Measurements from ENCODE around the gene LBX2.

Gene LBX2, protein sequence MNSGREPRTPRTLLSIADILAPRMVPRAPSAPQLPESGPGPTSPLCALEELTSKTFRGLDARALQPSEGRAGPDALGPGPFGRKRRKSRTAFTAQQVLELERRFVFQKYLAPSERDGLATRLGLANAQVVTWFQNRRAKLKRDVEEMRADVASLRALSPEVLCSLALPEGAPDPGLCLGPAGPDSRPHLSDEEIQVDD

DNA sequence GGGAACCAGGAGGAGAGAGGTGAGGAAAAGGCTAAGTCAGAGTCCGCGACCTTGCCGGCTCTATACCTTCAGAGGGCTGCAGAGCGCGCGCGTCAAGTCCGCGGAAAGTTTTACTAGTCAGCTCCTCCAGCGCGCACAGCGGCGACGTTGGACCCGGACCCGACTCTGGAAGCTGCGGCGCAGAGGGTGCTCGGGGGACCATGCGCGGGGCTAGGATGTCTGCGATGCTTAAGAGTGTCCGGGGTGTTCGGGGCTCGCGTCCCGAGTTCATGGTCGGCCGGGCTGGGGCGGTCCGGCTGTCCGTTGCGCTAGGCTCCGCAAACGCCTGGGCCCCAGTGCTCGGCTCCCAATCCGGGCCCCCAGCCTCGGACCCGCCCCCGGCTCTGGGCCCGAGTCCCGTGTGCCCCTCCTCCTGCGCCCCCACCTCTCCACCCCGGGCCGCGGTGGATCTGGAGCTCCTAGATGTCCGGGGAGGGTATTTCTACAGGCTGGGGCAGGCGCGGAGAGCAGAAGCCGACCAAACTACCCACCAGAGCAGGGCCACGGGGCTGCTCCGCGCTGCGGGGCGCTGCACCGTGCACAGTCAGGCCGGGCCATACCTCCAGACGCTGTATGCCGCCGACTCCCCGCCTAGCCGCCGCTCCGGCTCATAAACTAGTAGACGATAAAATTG lies at the start of gene LBX2:
Gene LBX2, minus strand, starts transcription at position 337 of the 673 bp plus-strand sequence. Its CDS starts 66 bp downstream, at position 271.
- FAIRE-seq = no peak
- DNase-seq (ENCODE audit: insufficient read length, low spot score) = no peak

DNA sequence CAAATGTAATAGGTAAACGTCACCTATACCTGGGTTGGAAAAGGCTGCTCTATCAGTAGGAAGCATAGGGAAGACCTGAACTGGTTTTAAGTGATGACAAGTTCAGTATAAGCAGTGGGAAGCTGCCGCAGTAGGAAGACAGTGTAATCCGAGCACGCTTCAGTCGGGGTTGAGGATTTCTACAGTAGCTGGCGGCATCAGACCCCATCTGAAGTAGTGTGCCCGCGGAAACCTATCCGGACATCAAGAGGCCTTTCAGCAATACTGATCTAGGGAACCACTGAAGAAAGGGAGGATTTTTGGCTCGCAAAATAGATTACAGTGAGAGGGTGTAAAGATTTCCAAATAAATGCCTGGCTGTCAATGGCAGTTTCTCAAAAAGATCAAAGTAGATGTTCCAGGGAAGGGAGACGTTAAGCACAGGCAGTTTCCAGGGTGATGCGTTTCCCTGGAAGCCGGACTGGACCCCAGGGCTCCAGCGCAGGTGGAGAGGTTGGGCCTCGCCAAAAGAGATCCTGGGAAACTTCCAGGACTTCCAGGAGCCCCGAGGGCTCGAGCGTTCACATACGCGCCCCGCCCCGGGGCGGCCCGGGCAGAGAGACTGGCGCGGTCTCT lies 49.0 kb upstream of the LBX2 start:
- DNase-seq (ENCODE audit: insufficient read length, low spot score) = no peak
- no peak for FAIRE-seq

DNA sequence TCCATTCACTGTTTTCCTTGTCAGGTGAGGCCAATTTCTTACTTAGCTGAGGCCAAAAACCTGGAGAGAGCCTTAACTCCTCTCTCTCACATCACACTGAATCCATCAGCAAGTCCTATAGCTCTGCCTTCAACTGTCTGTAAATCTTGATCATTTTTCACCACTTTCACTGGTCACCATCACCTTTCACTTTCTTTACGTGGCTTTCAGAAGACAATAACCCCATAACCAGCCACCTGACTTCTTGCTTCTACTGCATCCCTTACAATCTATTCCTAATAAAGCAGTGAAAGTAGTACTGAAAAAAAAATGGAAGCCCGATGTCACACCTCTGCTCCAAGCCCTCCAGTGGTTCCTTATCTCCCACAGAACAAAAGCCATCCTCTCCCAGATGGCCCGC lies 46.6 kb upstream of the LBX2 start:
- DNase-seq (ENCODE audit: insufficient read length, low spot score) (no peak), FAIRE-seq (no peak)

DNA sequence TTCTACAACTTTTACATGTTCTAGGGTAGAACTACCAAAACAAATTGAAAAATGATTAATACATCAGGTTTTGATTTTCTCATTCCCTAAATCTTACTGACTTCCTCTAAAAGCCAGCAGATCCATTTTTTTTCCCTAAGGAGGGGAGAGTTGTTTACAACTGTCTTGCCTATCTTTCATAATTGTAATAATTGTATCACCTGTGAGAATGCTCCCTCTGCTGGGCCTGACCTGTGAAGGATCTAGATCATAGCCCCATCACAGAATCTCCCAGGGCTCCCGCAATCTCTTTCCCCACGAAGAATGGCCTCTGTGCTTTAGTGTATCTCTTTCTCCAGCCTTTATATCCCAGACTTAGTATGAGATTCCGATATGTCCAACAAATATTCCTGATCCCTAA lies 45.2 kb upstream of the LBX2 start:
- FAIRE-seq (no peak), DNase-seq (ENCODE audit: insufficient read length, low spot score) (no peak)

DNA sequence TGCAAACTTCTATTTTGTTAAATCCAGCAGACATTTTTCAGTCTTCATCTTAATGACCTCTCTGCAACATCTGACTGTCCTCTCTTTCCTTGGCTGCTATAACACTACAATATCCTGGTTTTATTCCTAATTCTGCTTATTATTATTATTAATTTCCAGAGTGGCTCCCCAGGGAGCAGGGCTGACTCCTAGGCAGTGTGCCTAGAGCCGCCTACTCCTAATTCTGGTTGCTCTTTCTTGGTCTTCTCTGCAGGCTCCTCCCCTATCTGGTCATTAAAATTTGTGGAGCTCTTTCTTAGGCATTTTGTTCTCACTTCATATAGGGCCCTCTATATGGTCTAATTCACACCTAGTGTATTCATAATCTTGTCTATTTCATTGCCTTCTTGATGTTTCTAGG lies 43.6 kb upstream of the LBX2 start:
- DNase-seq (ENCODE audit: insufficient read length, low spot score) (no peak), FAIRE-seq (no peak)

DNA sequence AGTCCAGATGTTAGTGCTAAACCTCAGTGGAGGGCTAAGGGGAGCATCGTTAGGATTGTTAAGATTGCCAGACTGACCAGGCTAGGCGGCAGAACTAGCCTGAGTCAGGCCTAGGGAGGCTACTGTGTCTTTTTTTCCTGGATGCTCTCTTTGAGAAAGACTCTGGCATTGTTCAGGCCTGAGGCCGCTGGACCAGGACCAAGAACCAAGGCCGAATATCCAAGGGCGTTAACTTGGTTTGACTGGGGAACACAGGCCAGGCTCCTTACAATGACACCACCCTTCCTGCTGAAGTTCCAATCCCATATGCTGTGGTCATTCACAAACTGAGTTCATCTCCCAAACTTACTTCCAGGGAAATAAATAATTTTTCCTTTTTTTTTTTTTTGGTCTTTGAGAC lies 40.9 kb upstream of the LBX2 start:
- FAIRE-seq = no peak

DNA sequence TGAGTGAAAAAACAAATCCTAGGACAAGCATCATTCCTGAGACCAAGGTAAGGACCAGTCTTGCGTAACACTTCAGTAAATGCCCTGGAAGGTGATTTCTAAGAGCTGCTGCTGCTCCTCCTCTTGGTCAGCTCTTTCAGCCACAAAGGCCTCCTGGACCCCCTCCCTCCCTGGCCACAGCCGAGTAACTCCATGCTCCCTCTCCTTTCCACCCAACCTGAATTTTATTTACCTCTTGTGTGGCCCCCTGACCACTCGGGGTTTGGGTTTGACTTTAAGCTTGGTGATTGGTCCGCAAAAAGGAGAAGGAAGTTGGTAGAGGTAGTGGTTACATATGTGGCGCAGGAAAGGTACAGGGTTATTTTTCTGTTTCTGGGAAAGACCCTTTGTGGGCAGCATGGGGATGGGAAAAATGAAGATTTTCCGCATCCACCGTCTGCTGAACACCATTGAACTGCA lies 39.5 kb upstream of the LBX2 start:
- FAIRE-seq = no peak
- DNase-seq (ENCODE audit: insufficient read length, low spot score) = no peak

More for the DNA sequence above, 40.9 kb upstream of the LBX2 start:
- DNase-seq (ENCODE audit: insufficient read length, low spot score) = no peak

DNA sequence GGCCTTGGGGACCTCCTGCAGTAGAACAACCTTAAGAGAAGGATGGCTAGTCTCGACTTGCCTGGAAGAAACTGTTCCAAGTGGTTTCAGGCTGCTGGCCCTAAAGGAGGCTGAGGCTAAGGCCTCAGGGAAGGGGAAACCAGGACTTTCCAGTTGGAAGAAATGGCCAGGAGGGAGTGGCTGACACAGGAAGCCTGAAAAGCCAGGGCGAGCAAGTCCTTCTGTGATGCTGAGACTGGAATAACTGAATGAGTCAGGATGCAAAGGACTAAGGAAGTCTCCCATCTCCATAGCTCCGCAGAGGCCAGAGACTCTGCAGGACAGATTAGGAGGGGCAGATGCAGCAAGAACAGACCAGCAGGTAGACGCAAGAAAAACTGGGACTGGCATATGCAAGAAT lies 37.7 kb upstream of the LBX2 start:
- no peak for FAIRE-seq
- no peak for DNase-seq (ENCODE audit: insufficient read length, low spot score)

DNA sequence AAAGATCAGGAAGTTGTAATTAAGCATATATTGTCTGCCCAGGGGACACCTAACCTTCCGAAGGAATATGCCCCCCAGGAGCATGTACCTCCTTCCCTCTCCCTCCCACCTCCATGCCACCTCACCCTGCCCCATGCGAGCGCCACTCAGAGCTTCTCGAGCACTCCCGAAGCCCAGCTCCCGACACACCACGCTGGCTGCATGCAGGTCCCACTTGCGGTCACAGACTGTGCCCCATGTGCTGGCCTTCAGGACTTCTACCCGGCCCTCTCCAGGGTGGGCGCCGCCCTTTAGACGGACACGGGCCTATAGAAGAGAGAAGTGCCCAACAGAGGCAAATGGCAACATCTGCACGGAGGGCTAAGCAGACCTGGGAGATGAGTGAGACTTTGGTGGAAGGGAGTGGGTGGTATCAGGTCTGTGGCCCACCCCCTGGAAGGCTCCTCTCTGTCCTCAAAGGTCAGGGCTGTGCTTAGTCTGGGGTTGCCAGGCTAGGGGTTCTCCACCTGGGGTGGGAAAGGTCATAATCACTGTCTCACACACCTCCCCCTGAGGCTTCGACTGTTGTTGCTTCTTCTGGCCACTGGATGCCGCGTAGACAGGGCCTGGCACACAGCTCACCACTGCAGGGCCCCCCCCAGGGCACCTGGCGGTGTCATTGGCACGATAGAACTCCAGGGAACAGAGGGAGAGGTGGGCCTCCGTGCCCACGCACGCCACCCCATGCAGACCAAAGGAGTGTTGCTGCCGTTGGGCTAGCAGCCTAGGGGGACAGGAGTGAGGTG lies 37.0 kb upstream of the LBX2 start:
- no peak for DNase-seq (ENCODE audit: insufficient read length, low spot score)
- FAIRE-seq = no peak

DNA sequence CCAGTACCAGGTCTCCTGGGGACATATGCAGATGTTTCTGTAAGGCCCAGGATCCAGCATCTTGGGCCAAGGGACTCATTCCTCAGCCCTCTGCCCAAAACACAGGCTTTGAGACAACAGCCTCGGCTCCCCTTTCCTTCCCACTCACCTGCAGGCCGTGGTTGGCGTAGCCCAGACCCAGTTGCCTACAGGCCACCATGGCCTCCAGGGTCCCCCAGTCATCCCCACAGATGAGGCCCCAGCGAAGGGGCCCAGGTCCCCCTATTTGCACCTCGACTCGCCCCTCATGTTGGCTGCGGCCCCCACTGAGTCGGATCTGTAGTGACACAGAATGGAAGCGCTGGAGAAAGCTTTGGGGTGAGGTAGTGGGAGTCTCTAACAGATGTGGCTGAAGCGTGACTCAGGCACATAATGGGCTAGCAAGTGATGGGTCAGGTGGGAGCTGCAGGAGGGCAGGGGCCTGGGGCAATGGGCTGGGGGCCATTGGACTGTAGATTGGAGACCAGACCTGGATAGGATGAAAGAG lies 36.1 kb upstream of the LBX2 start:
- FAIRE-seq = no peak
- DNase-seq (ENCODE audit: insufficient read length, low spot score) = no peak

DNA sequence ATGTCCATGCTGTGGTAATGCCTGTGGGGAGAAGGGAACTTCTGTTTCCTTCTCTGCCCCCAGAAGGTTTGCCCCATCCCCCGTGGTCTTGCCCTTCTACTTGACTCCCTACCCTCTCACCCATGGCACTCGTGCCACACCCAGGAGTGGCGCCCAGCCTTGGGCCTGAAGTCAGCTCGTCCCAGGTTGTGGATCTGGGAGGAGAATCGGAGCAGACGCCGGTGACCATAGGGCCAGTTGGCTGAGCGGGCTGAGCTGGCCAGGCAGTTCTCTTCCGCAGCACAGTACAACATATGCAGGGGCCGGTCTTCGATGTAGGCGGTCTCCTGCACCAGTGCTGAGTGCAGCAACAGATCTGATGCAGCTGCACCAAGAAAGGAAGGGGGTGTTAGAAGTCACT lies 35.0 kb upstream of the LBX2 start:
- DNase-seq (ENCODE audit: insufficient read length, low spot score) (no peak), FAIRE-seq (no peak)

DNA sequence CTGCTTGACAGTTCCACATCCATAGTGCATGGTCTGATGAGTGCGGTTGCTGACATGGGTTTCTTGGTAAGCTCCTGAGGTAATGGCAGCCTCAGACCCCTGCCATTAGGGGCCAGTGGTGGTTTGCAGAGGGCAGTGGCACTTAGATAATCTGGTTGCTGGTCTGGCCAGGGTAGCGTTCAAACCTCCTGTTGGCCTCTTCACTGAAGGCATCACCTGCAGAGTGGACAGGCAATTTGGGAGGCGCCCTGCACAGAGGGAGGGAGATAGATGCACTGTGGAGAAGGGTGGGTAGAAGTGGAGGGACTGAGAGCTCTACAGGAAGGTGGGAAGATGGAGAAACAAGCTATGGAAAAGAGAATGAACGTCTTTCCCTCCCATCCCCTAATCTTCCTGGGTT lies 34.1 kb upstream of the LBX2 start:
- FAIRE-seq = no peak

DNA sequence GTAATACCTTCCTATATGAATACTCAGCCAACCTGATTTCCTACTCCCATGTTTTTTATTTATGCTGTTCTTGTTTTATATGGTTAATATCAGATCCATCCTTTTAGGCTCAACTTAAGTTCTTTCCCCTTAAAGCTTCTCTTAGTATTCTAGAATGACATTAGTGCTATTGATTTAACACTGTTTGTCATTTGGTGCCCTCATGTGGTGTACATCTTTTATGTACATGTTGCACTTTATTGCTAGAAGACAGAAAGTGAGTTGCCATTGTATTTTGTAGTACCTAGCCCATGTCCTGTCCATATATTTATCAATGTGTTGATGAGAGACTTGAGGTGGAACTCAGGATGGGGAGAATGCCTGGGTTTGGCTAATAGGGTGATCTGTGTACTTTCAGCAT lies 32.8 kb upstream of the LBX2 start:
- FAIRE-seq (no peak), DNase-seq (ENCODE audit: insufficient read length, low spot score) (no peak)

More for the DNA sequence above, 34.1 kb upstream of the LBX2 start:
- no peak for DNase-seq (ENCODE audit: insufficient read length, low spot score)

DNA sequence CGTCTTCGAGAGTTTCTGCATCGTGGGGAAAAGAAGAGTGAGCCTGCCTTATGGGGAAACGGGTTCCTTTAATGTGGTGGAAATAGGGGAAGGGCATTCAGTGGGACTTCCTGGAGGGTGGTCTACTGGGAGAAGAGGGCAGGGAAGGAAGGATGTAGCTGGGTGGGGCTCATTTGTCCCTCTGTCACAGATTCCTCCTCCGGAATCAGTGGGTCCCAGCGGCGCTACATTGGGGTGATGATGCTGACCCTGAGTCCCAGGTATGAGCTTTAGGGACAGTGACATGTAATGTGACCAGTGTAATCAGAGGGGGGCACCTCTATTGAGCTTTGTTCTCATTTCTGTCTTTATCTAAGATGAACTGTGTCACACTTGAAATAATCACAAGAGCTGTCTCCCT lies 32.3 kb upstream of the LBX2 start:
- FAIRE-seq = no peak
- no peak for DNase-seq (ENCODE audit: insufficient read length, low spot score)

DNA sequence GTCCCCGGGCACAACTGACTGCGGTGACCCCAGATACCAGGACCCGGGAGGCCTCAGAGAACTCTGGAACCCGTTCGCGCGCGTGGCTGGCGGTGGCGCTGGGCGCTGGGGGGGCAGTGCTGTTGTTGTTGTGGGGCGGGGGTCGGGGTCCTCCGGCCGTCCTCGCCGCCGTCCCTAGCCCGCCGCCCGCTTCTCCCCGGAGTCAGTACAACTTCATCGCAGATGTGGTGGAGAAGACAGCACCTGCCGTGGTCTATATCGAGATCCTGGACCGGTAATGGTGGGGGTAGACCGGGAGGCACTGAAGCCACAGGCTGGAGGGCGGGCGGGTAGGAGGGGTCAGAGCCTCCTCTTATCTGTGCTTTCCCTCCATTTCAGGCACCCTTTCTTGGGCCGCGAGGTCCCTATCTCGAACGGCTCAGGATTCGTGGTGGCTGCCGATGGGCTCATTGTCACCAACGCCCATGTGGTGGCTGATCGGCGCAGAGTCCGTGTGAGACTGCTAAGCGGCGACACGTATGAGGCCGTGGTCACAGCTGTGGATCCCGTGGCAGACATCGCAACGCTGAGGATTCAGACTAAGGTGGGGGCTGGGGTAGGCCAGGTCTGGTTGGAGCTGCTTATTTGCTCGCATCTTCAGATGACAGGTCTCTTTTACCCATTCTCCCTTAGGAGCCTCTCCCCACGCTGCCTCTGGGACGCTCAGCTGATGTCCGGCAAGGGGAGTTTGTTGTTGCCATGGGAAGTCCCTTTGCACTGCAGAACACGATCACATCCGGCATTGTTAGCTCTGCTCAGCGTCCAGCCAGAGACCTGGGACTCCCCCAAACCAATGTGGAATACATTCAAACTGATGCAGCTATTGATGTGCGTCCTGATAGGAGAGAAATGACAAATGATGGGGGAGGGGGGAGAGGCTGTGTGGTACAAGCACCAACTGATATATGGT lies 31.1 kb upstream of the LBX2 start:
- peak; percentile 49 for DNase-seq (ENCODE audit: insufficient read length, low spot score)
- FAIRE-seq = peak; percentile 26

DNA sequence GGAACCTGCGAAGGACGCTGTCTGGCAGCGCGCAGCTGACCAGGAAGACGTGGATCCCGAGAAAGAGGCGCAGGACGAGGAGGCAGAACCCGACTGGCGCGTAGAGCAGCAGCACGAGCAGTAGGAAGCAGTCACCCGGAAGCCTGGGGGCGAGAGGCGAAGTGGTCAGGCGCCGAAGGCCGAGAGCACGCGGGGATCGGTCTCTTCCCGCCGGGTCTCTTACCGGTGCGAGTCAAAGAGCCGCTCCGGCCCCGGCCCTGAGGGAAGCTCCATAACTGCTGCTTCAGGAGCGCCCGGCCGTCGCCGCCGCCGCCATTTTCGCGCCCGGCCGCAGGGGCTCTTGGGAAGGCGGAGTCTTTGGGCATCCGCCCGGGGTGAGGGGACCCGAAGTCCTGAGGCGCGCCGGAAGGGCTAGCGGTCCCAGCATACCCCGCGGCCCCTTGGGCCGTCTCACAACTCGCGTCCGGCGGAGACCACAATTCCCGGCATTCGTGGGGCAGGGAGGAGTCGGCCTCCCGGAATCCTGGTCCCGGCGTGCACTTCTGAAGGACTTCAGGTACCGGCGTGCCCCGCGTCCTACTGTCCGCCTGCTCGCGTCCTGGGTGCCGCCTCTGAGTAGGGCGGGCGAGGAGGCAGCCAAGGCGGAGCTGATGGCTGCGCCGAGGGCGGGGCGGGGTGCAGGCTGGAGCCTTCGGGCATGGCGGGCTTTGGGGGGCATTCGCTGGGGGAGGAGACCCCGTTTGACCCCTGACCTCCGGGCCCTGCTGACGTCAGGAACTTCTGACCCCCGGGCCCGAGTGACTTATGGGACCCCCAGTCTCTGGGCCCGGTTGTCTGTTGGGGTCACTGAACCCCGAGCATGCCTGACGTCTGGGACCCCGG lies 30.2 kb upstream of the LBX2 start, which contains the start of the genes AUP1 and HTRA2:
Gene AUP1, minus strand, starts transcription at position 350 of the 882 bp plus-strand sequence. Its CDS starts 77 bp downstream, at position 273.
Gene HTRA2, plus strand, starts transcription at position 577 of the 882 bp plus-strand sequence. Its CDS starts 74 bp downstream, at position 651.
- FAIRE-seq (peak; percentile 85), DNase-seq (ENCODE audit: insufficient read length, low spot score) (peak; percentile 99)

DNA sequence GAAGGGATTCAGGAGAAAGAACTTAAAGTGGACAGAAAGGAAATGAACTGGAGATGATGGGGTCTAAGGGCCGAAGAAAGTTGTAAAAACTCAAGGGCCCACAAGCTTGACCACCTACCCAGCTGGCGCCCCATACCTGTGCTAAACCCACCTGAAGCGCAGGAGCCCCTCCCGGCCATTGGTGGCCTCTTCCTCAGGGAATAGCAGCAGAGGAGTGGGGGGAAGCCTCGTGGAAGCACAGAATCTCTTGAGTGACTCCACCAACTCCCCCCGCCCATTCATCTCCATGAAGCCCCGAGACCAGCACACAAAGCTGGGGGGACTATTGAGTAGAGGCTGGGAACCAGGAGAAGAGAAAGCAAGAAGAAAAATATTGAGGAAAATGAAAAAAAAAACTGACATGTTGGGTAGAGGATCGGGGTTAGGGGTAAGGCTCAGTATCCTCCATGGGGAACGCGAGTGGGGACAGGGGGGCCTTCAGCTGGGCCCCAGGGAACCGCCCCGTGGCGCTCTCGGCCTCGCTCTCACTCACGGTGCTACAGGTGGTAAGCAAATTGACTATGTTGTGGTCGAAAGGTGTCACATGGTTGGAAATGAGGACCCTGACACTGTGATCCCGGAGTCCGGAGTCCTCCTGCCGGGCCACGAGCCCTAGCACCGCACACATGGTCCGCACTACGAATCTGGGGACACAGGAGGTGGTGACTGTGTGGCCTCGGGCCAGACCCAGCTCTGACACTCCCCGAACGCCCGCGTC lies 29.4 kb upstream of the LBX2 start:
- no peak for FAIRE-seq
- no peak for DNase-seq (ENCODE audit: insufficient read length, low spot score)

DNA sequence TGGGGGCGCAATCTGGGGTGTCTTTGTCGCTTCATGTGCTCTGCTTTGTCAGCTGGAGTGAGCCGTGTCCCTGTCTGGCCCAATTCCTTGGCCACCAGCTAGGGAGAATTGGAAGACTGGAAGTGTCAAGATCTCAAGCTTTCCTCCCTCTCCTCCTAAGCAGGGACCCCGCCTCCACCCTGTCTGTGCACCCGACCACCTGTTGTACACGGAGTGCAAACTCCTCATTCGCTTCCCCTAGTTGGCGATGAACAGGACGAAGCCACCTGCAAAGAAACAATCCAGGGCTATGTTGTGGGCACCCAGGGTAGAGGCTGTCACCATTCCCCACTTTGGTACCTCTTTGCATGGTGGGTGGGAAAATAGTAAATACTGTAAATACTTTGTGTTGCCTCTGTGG lies 28.3 kb upstream of the LBX2 start:
- FAIRE-seq (no peak), DNase-seq (ENCODE audit: insufficient read length, low spot score) (no peak)
